ENCODE measurements around the gene ZNF343. TPM values are rescaled to one million over a fixed set of nuclear protein-coding genes. Genes with fewer than 3 reads are reported as not detected.

Gene ZNF343
- total and polyA plus RNA-seq, 2 experiments from 2014 or later, result 2.4 to 6.4 TPM

DNA sequence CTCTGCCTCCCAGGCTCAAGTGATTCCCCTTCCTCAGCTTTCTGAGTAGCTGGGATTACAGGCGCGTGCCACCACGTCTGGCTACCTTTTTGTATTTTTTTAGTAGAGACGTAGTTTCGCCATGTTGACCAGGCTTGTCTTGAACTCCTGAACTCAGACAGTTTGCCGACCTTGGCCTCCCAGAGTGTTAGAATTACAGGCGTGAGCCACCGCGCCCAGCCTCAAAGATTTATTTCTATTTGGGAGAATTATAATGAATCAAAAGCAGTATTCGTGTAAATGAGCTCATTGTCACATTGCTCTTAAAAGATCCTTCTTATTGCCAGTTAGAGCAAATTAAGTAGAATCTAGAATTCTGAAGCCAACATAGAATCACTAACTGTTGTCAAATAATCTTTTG, 9.4 kb upstream of the ZNF343 start:
- no peaks in the 10 kb centered on the region for H3K9me2 ChIP-seq (ENCODE audit: insufficient read depth)
- H3K36me3 ChIP-seq (ENCODE audit: insufficient read depth), result no peaks in the 10 kb centered on the region
- Mint-ChIP-seq H3K27ac (no peak overlapping the region), H3K4me3 (no peak overlapping the region), H3K27me3 (ENCODE audit: insufficient read depth, low read depth, poor library complexity) (peaks cover 46% of the 10 kb centered on the region), H3K36me3 (ENCODE audit: low read depth) (no peaks in the 10 kb centered on the region), H3K4me1 (no peaks in the 10 kb centered on the region), H3K9me3 (no peaks in the 10 kb centered on the region; the same call in 2 of the 3 replicates)
- H3K4me3 ChIP-seq, result no peak overlapping the region
- no peak overlapping the region for H2AFZ ChIP-seq
- no peaks in the 10 kb centered on the region for H3K79me2 ChIP-seq (replicated peaks; ENCODE audit: insufficient read depth)
- DNase-seq (ENCODE audit: low spot score), result no peak
- peaks cover 100% of the 10 kb centered on the region for H3K27me3 ChIP-seq (ENCODE audit: insufficient read depth)
- no peak overlapping the region for H3K27ac ChIP-seq (ENCODE audit: low read depth)
- TF ChIP-seq STAT1 (IDR thresholded peaks at IDR 0.05; ENCODE audit: unreplicated experiment), result no peak
- no peak for TF ChIP-seq EZH2phosphoT487 (IDR thresholded peaks at IDR 0.05; ENCODE audit: unreplicated experiment)
- TF ChIP-seq, protein P1, sequence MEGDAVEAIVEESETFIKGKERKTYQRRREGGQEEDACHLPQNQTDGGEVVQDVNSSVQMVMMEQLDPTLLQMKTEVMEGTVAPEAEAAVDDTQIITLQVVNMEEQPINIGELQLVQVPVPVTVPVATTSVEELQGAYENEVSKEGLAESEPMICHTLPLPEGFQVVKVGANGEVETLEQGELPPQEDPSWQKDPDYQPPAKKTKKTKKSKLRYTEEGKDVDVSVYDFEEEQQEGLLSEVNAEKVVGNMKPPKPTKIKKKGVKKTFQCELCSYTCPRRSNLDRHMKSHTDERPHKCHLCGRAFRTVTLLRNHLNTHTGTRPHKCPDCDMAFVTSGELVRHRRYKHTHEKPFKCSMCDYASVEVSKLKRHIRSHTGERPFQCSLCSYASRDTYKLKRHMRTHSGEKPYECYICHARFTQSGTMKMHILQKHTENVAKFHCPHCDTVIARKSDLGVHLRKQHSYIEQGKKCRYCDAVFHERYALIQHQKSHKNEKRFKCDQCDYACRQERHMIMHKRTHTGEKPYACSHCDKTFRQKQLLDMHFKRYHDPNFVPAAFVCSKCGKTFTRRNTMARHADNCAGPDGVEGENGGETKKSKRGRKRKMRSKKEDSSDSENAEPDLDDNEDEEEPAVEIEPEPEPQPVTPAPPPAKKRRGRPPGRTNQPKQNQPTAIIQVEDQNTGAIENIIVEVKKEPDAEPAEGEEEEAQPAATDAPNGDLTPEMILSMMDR (conservative IDR thresholded peaks at IDR 0.05; ENCODE audit: low read depth in 2 of 2), result no peak
- TF ChIP-seq NANOG (IDR thresholded peaks at IDR 0.05; ENCODE audit: borderline replicate concordance), result no peak
- TF ChIP-seq EZH2 (IDR thresholded peaks at IDR 0.05; ENCODE audit: low read depth, unreplicated experiment), result no peak
- TF ChIP-seq, protein P2, sequence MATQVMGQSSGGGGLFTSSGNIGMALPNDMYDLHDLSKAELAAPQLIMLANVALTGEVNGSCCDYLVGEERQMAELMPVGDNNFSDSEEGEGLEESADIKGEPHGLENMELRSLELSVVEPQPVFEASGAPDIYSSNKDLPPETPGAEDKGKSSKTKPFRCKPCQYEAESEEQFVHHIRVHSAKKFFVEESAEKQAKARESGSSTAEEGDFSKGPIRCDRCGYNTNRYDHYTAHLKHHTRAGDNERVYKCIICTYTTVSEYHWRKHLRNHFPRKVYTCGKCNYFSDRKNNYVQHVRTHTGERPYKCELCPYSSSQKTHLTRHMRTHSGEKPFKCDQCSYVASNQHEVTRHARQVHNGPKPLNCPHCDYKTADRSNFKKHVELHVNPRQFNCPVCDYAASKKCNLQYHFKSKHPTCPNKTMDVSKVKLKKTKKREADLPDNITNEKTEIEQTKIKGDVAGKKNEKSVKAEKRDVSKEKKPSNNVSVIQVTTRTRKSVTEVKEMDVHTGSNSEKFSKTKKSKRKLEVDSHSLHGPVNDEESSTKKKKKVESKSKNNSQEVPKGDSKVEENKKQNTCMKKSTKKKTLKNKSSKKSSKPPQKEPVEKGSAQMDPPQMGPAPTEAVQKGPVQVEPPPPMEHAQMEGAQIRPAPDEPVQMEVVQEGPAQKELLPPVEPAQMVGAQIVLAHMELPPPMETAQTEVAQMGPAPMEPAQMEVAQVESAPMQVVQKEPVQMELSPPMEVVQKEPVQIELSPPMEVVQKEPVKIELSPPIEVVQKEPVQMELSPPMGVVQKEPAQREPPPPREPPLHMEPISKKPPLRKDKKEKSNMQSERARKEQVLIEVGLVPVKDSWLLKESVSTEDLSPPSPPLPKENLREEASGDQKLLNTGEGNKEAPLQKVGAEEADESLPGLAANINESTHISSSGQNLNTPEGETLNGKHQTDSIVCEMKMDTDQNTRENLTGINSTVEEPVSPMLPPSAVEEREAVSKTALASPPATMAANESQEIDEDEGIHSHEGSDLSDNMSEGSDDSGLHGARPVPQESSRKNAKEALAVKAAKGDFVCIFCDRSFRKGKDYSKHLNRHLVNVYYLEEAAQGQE (IDR thresholded peaks at IDR 0.05; ENCODE audit: unreplicated experiment), result no peak
- TF ChIP-seq, protein P3, sequence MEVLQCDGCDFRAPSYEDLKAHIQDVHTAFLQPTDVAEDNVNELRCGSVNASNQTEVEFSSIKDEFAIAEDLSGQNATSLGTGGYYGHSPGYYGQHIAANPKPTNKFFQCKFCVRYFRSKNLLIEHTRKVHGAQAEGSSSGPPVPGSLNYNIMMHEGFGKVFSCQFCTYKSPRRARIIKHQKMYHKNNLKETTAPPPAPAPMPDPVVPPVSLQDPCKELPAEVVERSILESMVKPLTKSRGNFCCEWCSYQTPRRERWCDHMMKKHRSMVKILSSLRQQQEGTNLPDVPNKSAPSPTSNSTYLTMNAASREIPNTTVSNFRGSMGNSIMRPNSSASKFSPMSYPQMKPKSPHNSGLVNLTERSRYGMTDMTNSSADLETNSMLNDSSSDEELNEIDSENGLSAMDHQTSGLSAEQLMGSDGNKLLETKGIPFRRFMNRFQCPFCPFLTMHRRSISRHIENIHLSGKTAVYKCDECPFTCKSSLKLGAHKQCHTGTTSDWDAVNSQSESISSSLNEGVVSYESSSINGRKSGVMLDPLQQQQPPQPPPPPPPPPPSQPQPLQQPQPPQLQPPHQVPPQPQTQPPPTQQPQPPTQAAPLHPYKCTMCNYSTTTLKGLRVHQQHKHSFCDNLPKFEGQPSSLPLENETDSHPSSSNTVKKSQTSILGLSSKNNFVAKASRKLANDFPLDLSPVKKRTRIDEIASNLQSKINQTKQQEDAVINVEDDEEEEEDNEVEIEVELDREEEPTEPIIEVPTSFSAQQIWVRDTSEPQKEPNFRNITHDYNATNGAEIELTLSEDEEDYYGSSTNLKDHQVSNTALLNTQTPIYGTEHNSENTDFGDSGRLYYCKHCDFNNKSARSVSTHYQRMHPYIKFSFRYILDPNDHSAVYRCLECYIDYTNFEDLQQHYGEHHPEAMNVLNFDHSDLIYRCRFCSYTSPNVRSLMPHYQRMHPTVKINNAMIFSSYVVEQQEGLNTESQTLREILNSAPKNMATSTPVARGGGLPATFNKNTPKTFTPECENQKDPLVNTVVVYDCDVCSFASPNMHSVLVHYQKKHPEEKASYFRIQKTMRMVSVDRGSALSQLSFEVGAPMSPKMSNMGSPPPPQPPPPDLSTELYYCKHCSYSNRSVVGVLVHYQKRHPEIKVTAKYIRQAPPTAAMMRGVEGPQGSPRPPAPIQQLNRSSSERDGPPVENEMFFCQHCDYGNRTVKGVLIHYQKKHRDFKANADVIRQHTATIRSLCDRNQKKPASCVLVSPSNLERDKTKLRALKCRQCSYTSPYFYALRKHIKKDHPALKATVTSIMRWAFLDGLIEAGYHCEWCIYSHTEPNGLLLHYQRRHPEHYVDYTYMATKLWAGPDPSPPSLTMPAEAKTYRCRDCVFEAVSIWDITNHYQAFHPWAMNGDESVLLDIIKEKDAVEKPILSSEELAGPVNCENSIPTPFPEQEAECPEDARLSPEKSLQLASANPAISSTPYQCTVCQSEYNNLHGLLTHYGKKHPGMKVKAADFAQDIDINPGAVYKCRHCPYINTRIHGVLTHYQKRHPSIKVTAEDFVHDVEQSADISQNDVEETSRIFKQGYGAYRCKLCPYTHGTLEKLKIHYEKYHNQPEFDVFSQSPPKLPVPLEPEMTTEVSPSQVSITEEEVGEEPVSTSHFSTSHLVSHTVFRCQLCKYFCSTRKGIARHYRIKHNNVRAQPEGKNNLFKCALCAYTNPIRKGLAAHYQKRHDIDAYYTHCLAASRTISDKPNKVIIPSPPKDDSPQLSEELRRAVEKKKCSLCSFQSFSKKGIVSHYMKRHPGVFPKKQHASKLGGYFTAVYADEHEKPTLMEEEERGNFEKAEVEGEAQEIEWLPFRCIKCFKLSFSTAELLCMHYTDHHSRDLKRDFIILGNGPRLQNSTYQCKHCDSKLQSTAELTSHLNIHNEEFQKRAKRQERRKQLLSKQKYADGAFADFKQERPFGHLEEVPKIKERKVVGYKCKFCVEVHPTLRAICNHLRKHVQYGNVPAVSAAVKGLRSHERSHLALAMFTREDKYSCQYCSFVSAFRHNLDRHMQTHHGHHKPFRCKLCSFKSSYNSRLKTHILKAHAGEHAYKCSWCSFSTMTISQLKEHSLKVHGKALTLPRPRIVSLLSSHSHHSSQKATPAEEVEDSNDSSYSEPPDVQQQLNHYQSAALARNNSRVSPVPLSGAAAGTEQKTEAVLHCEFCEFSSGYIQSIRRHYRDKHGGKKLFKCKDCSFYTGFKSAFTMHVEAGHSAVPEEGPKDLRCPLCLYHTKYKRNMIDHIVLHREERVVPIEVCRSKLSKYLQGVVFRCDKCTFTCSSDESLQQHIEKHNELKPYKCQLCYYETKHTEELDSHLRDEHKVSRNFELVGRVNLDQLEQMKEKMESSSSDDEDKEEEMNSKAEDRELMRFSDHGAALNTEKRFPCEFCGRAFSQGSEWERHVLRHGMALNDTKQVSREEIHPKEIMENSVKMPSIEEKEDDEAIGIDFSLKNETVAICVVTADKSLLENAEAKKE (CRISPR knock-in tag; IDR thresholded peaks at IDR 0.05), result no peak
- TF ChIP-seq ZNF331 (CRISPR knock-in tag; IDR thresholded peaks at IDR 0.05; ENCODE audit: low read depth), result no peak
- no peak for TF ChIP-seq ZNF114 (CRISPR knock-in tag; IDR thresholded peaks at IDR 0.05)
- no peak for TF ChIP-seq POLR2AphosphoS5 (IDR thresholded peaks at IDR 0.05; ENCODE audit: low read depth)
- H4K20me1 ChIP-seq (replicated peaks; ENCODE audit: insufficient read depth), result peaks cover 8% of the 10 kb centered on the region
- no peak overlapping the region for H3K4me2 ChIP-seq
- H3K4me1 ChIP-seq (ENCODE audit: insufficient read depth), result no peaks in the 10 kb centered on the region
- no peak for ATAC-seq
- H3F3A ChIP-seq (replicated peaks; ENCODE audit: low read depth), result no peaks in the 10 kb centered on the region
